ENCODE results near the gene PSMD11.
A peak's percentile ranks its signal among the peaks of the same experiment; 100 is the strongest.

PSMD11 gene

GRCh38 chr17:32491371-32492263 lies 47.3 kb downstream of the PSMD11 start:
- no peak for DNase-seq

- no peak for DNase-seq
Observed at GRCh38 chr17:32492264-32492589, 47.9 kb downstream of the PSMD11 start.

GRCh38 chr17:32492648-32493289 lies 48.5 kb downstream of the PSMD11 start:
- no peak for DNase-seq

GRCh38 chr17:32493571-32493970 lies 49.3 kb downstream of the PSMD11 start:
- DNase-seq = no peak

- no peak for DNase-seq
Observed at GRCh38 chr17:32493976-32494513, 49.7 kb downstream of the PSMD11 start.

GRCh38 chr17:32494621-32495358 lies 50.5 kb downstream of the PSMD11 start:
- no peak for DNase-seq

- DNase-seq = peak; percentile 24
Observed at GRCh38 chr17:32495359-32496231, 51.3 kb downstream of the PSMD11 start.

GRCh38 chr17:32496395-32497073 lies 52.2 kb downstream of the PSMD11 start:
- DNase-seq = peak; percentile 94

- DNase-seq = peak; percentile 46
Observed at GRCh38 chr17:32497431-32498205, 53.3 kb downstream of the PSMD11 start.

- peak; percentile 27 for DNase-seq
Observed at GRCh38 chr17:32498391-32498790, 54.1 kb downstream of the PSMD11 start.

GRCh38 chr17:32502013-32502412 lies 57.7 kb downstream of the PSMD11 start:
- DNase-seq = no peak

GRCh38 chr17:32502710-32503109 lies 58.4 kb downstream of the PSMD11 start:
- no peak for DNase-seq

- peak; percentile 41 for DNase-seq
Observed at GRCh38 chr17:32503251-32504165, 59.2 kb downstream of the PSMD11 start.

GRCh38 chr17:32504166-32504990 lies 60.1 kb downstream of the PSMD11 start:
- DNase-seq = peak; percentile 89

- DNase-seq = no peak
Observed at GRCh38 chr17:32508926-32509325, 64.6 kb downstream of the PSMD11 start.

- DNase-seq = no peak
Observed at GRCh38 chr17:32510466-32510865, 66.2 kb downstream of the PSMD11 start.

GRCh38 chr17:32512328-32512727 lies 68.0 kb downstream of the PSMD11 start:
- no peak for DNase-seq

GRCh38 chr17:32513579-32513978 lies 69.3 kb downstream of the PSMD11 start:
- no peak for DNase-seq

GRCh38 chr17:32514606-32515005 lies 70.3 kb downstream of the PSMD11 start:
- DNase-seq = no peak

Data from fibroblast of skin of right biceps (primary cell).